GM10248 (cell line): ENCODE results near the gene VMO1.

Experiments
- CTCF ChIA-PET: fragments of 300-600 bp; sonication (Branson Sonifier 250); formaldehyde crosslinking; extraction: SDS; loops from one replicate; lab custom pipeline; 2021; ENCODE audit warnings: antibody characterized with exemption; lab: Yijun Ruan, JAX
- POLR2A ChIA-PET: fragments of 350-650 bp; sonication (Branson Sonifier 250); formaldehyde crosslinking; extraction: SDS; loops from one replicate; lab custom pipeline; 2020; ENCODE audit warnings: antibody characterized with exemption; lab: Yijun Ruan, JAX
- DNase-seq: peaks from one replicate; pipeline ENCODE4 v3.0.0; 2012; ENCODE audit errors: extremely low spot score
- CTCF ChIP-seq: IDR thresholded peaks from 2 replicates; pipeline ENCODE4 v1.5.1; 2012; ENCODE audit warnings: mild to moderate bottlenecking, low read depth; ENCODE audit errors: extremely low read depth, missing control alignments, control extremely low read depth

VMO1 gene

GRCh38 chr17:4811471-4811870 is 25.3 kb upstream of the VMO1 start:
- DNase-seq: no peak
- POLR2A ChIA-PET: no interaction called here
- CTCF ChIA-PET: no interaction called here
- TF ChIP-seq CTCF: no peak

GRCh38 chr17:4810696-4811290 is 24.6 kb upstream of the VMO1 start:
- no peak for TF ChIP-seq CTCF
- ChIA-PET POLR2A (no interaction called here), CTCF (interaction anchor here (0.9 kb wide), 1 partner anchor 21 kb away, joined by 3 read pairs; the partner anchor contains the start of gene GLTPD2)

GRCh38 chr17:4808378-4808767 is 22.2 kb upstream of the VMO1 start:
- CTCF ChIA-PET: interaction anchor here (1.5 to 2.3 kb wide), 3 partner anchors 12 to 73 kb away, joined by 6 to 8 read pairs (median 6); partner anchors contain the start of gene PSMB6

More at GRCh38 chr17:4810696-4811290, 24.6 kb upstream of the VMO1 start:
- no peak for DNase-seq

DNA sequence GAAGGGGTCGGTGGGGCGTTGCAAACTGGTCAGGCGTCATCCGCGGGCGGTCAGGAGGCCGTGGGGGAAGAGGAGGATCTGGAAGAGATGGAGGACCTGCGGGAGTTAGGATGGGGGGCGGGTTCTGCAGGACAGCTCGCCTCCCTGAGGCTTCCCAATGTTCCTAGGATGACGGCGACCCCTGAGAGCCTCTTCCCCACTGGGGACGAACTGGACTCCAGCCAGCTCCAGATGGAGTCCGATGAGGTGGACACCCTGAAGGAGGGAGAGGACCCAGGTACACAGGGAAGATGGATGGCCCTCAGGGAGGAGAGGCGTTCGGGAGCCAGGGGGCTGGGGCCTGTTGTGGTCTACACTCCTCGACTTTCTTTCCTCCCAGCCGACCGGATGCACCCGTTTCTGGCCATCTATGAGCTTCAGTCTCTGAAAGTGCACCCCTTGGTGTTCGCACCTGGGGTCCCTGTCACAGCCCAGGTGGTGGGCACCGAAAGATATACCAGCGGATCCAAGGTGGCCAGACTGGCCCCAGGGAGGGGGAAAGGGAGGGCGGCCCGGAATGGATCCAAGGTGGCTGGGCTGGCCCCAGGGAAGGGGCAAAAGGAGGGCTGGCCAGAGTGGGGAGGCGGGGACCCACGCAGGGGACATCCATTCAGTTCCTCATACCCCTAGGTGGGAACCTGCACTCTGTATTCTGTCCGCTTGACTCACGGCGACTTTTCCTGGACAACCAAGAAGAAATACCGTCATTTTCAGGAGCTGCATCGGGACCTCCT is 21.6 kb upstream of the VMO1 start:
- no peak for DNase-seq
- ChIA-PET CTCF (interaction anchor here (1.0 to 3.1 kb wide), 5 partner anchors 11 to 73 kb away, joined by 3 to 19 read pairs (median 6); partner anchors contain the start of gene PSMB6), POLR2A (no interaction called here)
- TF ChIP-seq CTCF: no peak

More at GRCh38 chr17:4808378-4808767, 22.2 kb upstream of the VMO1 start:
- POLR2A ChIA-PET: no interaction called here
- TF ChIP-seq CTCF: no peak
- DNase-seq: no peak

DNA sequence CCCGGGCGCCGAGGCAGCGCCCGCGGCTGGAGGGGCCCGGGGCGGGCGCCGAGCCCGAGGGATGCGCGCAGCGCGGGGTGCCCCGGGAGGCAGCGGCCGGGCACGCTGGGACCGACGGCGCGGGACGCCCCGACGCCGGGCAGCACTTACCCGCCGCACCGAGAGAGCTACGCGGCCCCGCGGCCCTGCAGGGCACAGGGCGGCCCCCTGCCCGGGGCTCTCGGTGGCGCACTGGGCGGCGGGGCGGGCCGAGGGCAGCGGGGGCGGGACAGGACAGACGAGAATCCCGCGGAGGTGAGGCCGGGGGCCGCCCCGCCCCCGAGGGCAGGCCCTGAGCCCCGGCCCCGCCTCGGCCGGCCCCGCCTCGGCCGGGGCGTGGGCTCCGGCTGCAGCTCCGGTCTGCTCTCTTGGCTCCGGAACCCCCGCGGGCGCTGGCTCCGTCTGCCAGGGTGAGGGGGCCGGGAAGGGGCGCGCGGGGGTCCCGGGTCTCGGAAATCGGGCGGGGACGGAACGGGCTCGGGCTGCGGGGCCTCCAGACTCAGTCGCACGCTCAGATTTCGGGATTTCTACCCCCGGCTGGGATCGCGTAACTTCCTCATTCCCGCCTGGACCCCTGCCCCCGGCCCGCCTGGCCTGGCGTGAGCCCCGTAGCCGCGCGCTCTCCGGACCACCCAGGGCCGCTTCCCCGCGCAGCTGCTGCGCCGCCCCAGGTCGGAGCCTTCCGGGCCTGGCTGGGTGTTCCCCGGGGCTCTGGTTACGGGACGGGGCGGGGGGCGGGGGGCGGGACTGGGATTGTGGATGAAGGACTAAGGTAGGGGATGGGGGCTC is 20.8 kb upstream of the VMO1 start, which contains the start of gene PLD2:
Gene PLD2, plus strand, starts transcription at position 376 of the 828 bp plus-strand sequence. CDS start 621 bp downstream, outside the sequence.
- ChIA-PET POLR2A (interaction anchor here (0.6 to 1.2 kb wide), 5 partner anchors 9 to 426 kb away, joined by 3 to 4 read pairs (median 4); partner anchors contain the start of gene PSMB6), CTCF (interaction anchor here (1.0 to 3.1 kb wide), 5 partner anchors 11 to 74 kb away, joined by 3 to 19 read pairs (median 6); partner anchors contain the start of gene PSMB6)
- DNase-seq: peak; percentile 100
- no peak for TF ChIP-seq CTCF
